Activated CD8-positive, alpha-beta T cell treated with anti-CD3 and anti-CD28 coated beads for 36 hours (primary cell): Measurements from ENCODE around the gene IDI1. TPM values are rescaled to one million over a fixed set of nuclear protein-coding genes. Genes with fewer than 3 reads are reported as not detected.

Source experiments
- ATAC-seq: fragments of 200-7000 bp; cut with Tn5 transposase; one replicate; pipeline ENCODE4 v1.10.0; 2021; ENCODE audit warnings: mild to moderate bottlenecking, moderate library complexity
- CTCF ChIA-PET: fragments of 350-600 bp; sonication (Branson Sonifier 250); formaldehyde crosslinking; loops from one replicate; lab custom pipeline; 2021; ENCODE audit warnings: antibody characterized with exemption; lab: Charles Lee
- POLR2A ChIA-PET: fragments of 350-600 bp; sonication (Branson Sonifier 250); formaldehyde crosslinking; loops from one replicate; lab custom pipeline; 2021; ENCODE audit warnings: antibody characterized with exemption; lab: Charles Lee
- DNase-seq: peaks from one replicate; pipeline ENCODE4 v3.0.0-alpha.2; 2020
- H3K27ac Mint-ChIP-seq: one replicate; pipeline ENCODE4 v1.8.0; 2021; ENCODE audit warnings: mild to moderate bottlenecking, mixed read lengths
- H3K27me3 Mint-ChIP-seq: one replicate; pipeline ENCODE4 v1.8.0; 2021; ENCODE audit warnings: mixed read lengths
- H3K36me3 Mint-ChIP-seq: one replicate; pipeline ENCODE4 v1.8.0; 2021; ENCODE audit warnings: low read depth, mixed read lengths
- H3K4me1 Mint-ChIP-seq: one replicate; pipeline ENCODE4 v1.8.0; 2021; ENCODE audit warnings: low read depth, mixed read lengths
- H3K4me3 Mint-ChIP-seq: one replicate; pipeline ENCODE4 v1.8.0; 2021; ENCODE audit warnings: mild to moderate bottlenecking, moderate library complexity, mixed read lengths
- H3K9me3 Mint-ChIP-seq: one replicate; pipeline ENCODE4 v1.8.0; 2021; ENCODE audit warnings: mixed read lengths
- CTCF ChIP-seq: fragments of 200-600 bp; IDR thresholded peaks from one replicate; pipeline ENCODE4 v1.8.0; 2022; ENCODE audit warnings: antibody characterized with exemption, mild to moderate bottlenecking
- intact Hi-C: fragments of 100-400 bp; cut with micrococcal nuclease; formaldehyde crosslinking; loops from one replicate; pipeline ENCODE4 v1.10.0; 2022
- total RNA-seq, 2 experiments: library from RNA; stranded (reverse); gene quantifications; one replicate each; pipeline ENCODE4 v1.2.3, GENCODE V29; 2021

IDI1 gene
- total RNA-seq, 2 experiments from 2014 or later, result 67.7 to 69.5 TPM

GRCh38 chr10:1058017-1058416 lies 9.1 kb upstream of the IDI1 start:
- Mint-ChIP-seq H3K4me3 (peak overlapping the region; percentile 97), H3K27ac (peak overlapping the region; percentile 90), H3K27me3 (no peaks in the 10 kb centered on the region), H3K9me3 (no peaks in the 10 kb centered on the region), H3K4me1 (peaks cover 75% of the 10 kb centered on the region), H3K36me3 (peaks cover 20% of the 10 kb centered on the region)
- no peak for TF ChIP-seq CTCF
- ATAC-seq (no peak), DNase-seq (no peak)
- ChIA-PET POLR2A (interaction anchor here (0.8 to 1.8 kb wide), 5 partner anchors 9 to 251 kb away, joined by 3 to 15 read pairs (median 3); partner anchors contain the start of gene IDI1), CTCF (interaction anchor here (0.9 kb wide), 1 partner anchor 15 kb away, joined by 3 read pairs; no protein-coding TSS in a partner anchor)
- intact Hi-C loops, result no loop called here

GRCh38 chr10:1057106-1057657 lies 8.3 kb upstream of the IDI1 start:
- no peak for TF ChIP-seq CTCF
- peak overlapping the region; percentile 90 for H3K27ac Mint-ChIP-seq
- H3K4me3 Mint-ChIP-seq, result peak overlapping the region; percentile 97
- POLR2A ChIA-PET, result interaction anchor here (0.8 to 2.4 kb wide), 6 partner anchors 8 to 250 kb away, joined by 3 to 17 read pairs (median 4); partner anchors contain the start of gene IDI1
- H3K36me3 Mint-ChIP-seq, result peaks cover 26% of the 10 kb centered on the region
- no peaks in the 10 kb centered on the region for H3K9me3 Mint-ChIP-seq
- intact Hi-C loops, result no loop called here
- ATAC-seq (peak; percentile 15), DNase-seq (no peak)
- CTCF ChIA-PET, result interaction anchor here (0.9 kb wide), 1 partner anchor 14 kb away, joined by 3 read pairs; no protein-coding TSS in a partner anchor
- peaks cover 74% of the 10 kb centered on the region for H3K4me1 Mint-ChIP-seq
- no peaks in the 10 kb centered on the region for H3K27me3 Mint-ChIP-seq

GRCh38 chr10:1056326-1057105 lies 7.6 kb upstream of the IDI1 start, which contains the start of gene WDR37:
Gene WDR37, plus strand, starts transcription at chr10:1056385. Its CDS starts 15,771 bp downstream, at chr10:1072156.
- POLR2A ChIA-PET, result interaction anchor here (0.8 to 2.4 kb wide), 5 partner anchors 13 to 71 kb away, joined by 3 to 17 read pairs (median 3); partner anchors contain the start of gene GTPBP4
- CTCF ChIA-PET, result interaction anchor here (1.5 kb wide), 1 partner anchor 9 kb away, joined by 4 read pairs; no protein-coding TSS in a partner anchor
- no peaks in the 10 kb centered on the region for H3K9me3 Mint-ChIP-seq
- intact Hi-C loops, result no loop called here
- H3K36me3 Mint-ChIP-seq, result peaks cover 32% of the 10 kb centered on the region
- H3K4me3 Mint-ChIP-seq, result peak within 1 kb of the TSS; percentile 97
- DNase-seq, result peak; percentile 90
- peak within 1 kb of the TSS; percentile 93 for H3K27ac Mint-ChIP-seq
- H3K4me1 Mint-ChIP-seq, result peaks cover 73% of the 10 kb centered on the region
- TF ChIP-seq CTCF, result no peak
- H3K27me3 Mint-ChIP-seq, result no peaks in the 10 kb centered on the region
- peak; percentile 95 for ATAC-seq

- TF ChIP-seq CTCF, result no peak
- ATAC-seq (no peak), DNase-seq (no peak)
- H3K4me1 Mint-ChIP-seq, result peaks cover 68% of the 10 kb centered on the region
- H3K27me3 Mint-ChIP-seq, result no peaks in the 10 kb centered on the region
- ChIA-PET CTCF (no interaction called here), POLR2A (interaction anchor here (1.0 to 2.4 kb wide), 2 partner anchors 10 to 12 kb away, joined by 3 to 17 read pairs; no protein-coding TSS in a partner anchor)
- peaks cover 42% of the 10 kb centered on the region for H3K36me3 Mint-ChIP-seq
- peak overlapping the region; percentile 97 for H3K4me3 Mint-ChIP-seq
- no peaks in the 10 kb centered on the region for H3K9me3 Mint-ChIP-seq
- intact Hi-C loops, result loop anchor here (5.0 kb wide), 2 partner anchors 67 to 122 kb away; partner anchors contain the start of genes GTPBP4 and LARP4B
- peak overlapping the region; percentile 52 for H3K27ac Mint-ChIP-seq
These were observed 5.8 kb upstream of the IDI1 start for GRCh38 chr10:1054684-1055083.
